ENCODE data around the gene HPCAL1.

HPCAL1 gene

DNA sequence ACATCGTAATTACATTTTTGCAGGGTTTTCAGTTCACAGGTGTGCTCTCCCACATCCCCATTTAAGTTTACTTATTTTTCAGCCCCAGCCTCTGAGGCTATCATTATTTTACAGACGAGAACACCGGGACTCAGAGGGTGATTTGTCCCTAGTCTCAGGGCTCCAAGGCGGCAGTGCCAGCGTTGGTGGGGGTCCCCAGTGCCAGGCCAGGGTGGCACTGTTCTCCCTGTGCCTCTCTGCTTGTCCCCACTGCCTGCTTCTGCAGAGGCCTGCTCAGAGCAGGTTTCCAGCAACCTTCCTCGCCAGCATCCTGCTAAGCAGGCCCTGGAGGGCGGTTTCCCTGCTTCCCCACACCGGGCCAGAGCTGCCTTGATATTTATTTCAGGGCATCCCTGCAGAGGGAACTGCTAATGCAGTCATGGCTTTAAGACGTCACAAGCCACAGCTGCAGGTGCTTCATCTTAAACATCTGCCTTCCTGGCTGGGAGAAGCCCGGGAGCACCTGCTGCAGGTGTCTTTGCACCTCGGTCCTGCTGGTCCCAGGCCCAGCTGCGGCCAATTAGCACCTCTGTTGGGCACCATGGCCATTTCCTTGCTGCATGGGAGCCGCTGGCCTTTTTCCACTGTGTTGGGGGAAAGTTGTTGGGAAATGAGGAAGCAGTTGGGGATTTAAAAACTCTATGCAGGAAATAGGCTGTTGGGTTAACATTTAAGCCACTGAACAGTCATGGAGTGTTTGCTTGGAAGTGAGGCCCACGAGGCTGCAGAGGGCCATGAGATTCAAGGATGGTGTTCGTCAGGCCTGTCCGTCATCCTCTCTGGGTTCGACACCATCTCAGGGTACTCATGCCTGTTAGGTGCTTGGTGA, 22.8 kb downstream of the HPCAL1 start:
- DNase-seq, result no peak

DNA sequence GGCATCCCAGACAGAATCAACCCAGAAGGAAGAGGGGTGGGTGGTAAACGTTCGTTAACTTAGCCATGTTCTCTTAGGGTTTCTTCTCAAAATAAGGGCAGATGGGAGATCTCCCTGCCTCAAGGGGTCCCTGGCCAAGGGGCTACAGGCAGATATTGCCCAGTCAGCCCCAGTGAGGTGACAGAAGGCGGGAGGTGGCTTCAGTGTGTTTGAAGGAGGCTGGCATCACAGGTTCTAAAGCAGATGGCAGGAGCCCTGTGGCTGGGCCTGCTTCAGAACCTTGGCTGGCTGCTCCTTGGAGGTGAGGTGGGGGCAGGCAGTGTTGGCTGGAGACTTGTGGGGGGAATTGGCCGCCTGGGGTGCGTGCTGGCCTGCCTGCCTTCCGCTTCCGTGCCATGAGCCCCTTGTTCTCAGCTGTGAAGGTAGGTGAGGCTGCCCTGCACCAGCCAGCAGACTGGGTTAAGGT, 23.5 kb downstream of the HPCAL1 start:
- DNase-seq, result no peak

DNA sequence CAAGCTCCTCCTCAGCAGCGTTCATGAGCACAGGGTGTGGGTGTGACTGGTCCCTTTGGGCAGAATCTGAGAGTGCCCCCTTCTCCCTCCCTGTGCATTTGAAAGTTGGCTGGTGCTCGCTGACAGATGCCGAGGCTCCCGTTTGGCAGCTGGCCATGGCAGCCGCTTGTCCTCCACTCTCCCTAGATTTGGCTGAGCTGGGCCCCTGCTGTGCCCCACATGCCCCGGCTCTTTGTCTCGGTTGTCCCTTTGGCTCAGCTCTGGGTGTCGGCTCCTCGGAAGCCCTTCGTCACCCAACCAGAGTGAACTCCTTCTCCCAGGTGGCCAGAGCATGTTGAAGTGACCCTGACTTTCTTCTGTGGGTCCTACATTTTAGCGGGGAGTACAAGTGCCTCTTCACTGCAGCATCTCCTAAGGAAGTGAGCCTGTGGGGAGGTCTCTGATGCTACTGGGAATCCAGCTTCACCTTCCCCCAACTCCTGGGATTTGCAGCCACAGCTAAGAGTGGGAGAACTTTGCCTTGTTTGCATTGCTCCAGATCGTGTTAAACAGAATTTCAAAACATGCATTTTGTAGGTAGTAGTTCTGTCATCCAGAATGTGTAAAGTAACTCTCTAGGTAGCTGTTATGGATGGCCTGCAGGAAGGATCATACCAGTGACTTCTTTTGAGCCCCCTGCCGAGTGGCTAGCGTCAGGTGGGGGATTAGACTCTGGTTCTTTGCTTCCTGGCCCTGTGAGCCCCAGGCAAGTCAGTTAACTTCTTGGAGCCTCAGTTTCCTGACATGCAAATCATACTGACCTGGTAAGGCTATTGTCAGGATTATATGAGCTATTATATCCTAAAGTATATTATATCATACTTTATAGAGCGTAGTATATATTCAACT, 24.2 kb downstream of the HPCAL1 start:
- DNase-seq, result no peak

DNA sequence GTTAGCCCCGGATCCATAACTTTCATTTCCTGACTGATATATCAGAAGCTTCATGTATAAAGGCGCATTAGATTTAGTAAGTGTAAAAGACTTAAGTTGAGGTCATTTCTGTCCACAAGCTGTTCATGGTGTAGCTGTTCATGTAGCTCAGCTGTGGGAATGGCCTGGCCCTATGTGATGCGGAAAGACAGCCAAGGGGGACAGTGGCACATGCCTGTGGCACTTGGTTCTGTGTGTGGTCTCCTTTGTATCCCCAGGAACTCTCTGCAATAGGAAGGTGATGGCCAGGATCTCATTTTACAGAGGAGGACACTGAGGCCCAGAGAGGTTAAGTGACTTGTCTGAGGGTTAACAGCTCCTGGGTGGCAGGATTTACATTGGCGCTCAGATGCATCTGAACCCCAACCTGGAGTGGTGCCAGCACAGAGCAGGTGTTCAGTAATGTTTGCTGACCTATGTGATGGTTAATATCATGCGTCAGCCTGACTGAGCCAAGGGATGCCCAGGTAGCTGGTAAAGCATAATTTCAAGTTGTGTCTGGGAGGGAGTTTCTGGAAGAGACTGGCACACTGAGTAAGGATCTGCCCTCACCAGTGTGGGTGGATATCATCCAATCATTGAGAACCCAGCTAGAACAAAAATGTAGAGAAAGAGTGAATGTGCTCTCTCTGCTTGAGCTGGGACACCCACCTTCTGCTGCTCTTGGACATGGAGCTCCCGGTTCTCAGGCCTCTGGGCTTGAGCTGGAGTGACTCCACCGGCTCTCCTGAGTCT, 25.4 kb downstream of the HPCAL1 start:
- no peak for DNase-seq

DNA sequence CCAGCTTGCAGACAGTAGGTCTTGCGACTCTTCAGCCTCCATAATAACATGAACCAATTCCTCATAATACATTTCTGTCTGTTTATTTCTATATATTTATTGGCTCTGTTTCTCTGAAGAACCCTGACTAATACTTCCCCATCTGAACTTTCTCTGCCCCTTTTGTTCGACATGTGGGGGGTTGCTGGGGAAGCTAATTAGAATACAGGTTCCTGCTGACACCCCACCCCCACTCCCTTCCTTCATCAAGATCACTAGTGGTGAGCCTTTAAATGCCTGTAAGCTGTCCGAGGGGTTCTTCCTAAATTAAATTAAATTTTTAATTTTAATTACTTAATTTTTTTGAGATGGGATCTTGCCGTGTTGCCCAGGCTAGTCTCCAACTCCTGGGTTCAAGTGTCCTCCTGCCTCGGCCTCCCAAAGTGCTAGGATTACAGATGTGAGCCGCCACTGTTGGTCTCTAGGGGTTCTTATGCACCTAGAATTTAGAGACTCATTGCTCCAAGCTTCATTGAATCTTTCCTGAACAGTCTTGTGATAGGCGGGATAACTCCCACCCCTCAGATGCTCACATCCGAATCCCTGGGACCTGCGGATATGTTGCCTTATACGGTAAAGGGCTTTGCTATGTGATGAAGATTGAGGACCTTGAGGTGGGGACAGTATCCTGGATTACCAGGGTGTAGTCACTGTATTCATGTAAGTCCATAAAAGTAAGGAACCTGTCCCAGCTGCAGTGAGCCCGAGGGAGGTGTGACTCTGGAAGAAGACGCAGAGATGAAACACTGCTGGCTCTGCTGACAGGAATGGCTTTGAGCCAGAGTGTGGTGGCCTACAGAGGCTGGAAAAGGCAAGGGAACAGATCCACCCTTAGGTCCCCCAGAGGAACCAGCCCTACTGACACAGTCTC, 26.2 kb downstream of the HPCAL1 start:
- no peak for DNase-seq

DNA sequence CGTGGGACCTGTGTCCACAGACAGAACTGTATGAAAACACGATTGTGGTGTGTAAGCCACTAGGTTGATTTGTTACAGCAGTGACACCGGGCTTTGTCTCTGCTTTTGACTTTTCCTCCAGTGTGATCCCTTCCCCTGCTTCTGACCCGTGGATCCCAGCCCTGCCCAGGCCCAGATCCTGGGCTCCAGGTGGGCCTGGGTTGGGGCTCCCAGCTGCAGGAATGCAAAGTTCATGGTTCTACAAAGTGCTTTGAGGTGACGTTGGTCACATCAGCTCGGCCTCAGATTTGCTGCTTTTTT, 26.8 kb downstream of the HPCAL1 start:
- DNase-seq, result no peak

DNA sequence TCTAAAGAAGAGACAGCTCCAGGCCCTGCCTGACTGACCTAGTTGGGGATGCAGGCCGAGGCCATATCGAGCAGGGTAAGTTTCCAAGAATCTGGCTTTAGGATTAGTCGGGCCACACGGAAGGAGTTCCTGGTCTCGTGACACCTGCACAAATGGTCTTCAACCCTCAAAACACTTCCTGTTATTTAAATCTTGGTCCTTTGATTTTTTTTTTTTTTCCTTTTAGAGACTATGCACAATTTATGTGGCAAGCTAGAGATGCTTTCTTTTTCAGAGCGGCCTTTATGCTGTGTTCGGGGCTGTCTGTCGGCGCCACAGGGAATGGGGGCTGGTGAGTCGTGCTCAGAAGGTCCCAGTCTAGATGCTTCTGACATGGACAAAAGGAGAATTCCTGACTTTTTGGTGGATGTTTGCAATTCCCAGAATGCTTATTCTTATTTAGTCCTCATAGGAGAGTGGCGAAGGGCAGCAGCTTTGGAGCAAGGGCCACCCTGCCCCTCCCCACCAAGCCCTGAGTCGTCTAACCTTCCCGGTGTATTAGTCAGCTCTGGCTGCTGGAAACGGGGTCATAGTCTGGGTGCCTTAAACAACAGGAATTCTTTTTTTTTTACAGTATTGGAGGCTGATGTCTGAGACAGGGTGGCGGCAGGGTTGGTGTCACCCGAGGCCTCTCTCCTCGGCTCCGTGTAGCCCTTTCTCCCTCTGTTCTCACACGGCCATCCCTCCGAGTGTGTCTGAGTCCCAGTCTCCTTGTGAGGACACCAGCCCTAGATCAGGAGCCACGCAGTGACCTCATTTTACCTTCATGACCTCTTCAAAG, 27.4 kb downstream of the HPCAL1 start:
- no peak for DNase-seq

DNA sequence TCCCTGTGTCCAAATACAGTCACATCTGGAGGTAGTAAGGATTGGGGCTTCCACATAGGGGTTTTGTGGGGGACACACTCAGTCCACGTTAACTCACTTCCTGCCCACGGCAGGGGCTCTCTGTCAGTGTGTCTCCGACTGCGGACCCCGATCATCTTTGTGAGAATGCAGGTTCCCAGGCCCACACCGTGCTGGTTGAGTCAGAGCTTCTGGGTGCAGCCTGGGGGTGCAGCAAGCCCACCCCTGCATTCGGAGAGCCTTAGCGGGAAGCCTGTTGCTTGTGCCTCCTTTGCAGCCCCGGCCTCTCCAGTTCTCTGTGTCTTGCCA, 28.0 kb downstream of the HPCAL1 start:
- no peak for DNase-seq

DNA sequence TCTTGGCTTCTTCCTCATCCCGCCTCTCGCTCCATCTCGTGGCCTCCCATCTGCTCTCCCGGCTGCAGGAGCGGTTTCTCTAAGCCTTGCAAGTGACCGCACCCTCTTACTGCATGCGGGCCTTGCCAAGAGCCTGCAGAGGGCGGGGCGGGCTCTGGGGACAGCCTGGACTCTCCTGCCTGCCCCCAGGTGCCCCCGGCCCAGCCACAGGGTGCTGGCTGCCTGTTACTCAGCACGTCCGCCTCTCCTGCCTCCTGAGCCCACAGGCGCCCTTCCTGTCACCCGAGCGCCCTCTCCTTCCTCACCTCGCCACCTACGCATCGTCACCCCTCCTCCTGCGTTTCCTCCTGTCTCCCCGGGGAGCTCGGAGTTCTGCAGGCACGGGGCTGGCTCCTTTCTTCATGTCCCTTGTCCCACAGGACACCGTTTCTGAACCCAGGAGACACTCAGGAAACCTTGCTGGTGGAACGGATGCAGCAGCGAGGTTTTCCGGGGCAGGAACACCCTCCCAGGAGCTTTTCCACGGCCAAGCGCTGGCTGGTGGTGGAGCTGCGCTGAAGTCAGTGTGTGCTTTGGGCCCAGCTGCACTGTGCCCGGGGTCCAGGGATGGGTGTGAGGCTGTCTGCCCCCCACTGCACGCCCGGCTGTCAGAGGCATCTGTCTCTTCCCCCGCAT, 28.5 kb downstream of the HPCAL1 start:
- DNase-seq, result no peak

DNA sequence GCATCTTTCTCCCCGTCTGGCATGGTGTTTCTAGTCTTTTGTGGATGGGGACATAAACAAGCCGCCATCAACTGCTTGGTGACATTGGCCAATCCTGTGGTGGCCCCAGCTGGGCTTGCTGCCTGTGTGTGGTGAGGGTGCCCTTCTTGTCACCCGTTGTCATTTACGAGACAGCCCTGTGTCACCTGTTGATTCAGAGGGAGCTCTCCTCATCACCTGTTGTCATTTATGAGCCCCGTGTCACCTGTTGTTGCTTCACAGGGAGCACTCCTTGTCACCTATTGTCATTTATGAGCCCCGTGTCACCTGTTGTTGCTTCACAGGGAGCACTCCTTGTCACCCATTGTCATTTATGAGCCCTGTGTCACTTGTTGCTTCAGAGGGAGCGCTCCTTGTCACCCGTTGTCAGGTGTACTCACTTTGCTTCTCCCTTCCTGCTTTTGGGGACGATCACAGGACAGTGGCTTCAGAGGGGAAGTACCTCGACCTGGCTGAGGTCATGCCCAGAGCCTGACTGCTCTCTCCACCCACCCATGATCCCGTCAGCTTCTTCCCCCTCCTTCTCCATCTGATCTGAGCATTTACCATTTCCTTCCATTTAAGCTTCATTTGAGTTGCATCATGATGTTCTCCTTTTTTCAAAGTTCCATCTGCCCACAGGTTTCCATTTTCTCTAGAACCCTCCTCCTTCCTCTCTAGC, 29.1 kb downstream of the HPCAL1 start:
- DNase-seq, result no peak

DNA sequence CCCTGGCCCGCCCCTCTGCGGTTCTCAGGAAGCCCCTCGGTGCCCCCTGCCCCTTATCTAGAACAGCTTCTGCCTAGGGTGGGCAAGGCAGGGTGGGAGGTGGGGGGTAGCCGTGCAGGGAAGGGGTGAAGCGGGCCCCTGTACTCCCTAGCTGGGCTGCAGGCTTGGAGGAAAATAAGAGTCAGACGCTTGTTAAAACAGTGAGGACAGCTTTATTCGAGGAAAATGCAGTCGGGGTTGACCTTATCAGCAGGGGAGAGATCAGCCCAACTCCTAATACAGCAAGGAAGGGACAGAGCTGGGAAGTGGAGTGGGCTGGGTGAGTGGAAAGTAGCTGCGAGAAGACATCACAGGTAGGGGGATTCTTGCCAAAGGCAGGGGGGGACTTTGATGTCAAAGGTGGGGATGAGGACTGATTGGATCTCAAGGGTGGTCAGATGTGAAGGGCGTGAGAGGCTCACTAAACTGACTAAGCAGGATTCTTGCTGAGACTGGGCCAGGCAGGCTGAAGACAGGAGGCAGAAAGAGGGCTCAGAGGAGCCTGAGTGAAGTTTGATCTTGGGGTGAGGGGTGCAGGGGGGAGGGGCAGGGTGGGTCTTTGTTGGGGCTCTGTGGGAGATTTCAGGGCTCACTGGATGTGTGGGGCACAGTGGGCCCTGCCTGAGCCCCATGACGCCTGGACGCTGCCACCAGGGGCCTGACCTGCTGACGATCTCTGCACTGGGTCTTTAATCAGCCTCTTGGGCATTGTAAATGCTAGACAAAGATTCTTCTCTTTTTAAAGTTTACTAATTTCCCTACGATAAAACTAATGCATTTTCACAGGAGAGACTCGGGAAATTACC, 29.9 kb downstream of the HPCAL1 start:
- no peak for DNase-seq

DNA sequence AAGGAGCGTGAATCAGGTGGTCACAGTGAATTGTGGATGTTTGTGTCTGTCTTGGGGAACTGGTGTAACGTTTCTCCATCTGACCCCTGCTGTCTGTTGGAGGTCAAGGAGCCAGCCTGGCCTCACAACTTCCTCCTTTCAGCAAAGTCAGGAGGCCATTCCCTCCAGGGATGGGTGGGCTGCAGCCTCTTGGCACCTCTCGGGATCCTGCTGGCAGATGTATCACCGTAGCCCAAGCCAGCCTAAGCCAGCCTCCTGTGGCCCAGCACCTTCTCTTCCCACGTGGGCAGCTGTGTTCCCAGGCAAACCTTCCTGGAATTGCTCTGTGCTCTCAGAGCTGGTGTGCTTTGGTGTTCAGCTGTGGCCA, 30.5 kb downstream of the HPCAL1 start:
- DNase-seq, result no peak

DNA sequence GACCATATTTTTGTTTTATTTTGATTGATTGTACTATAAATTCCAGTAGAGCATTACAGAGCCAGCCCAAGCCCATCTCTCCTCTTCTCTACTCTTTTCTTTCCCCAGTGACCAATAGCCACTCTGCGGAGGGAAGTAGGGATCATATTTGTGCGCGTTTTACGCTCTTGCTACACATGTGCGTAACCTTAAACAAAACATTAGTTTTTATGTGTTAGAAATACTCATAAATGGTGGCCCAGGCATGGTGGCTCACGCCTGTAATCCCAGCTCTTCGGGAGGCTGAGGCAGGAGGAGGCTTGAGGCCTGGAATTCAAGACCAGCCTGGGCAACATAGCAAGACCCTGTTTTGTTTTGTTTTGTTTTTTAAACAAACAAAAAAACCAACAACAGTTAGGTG, 31.3 kb downstream of the HPCAL1 start:
- no peak for DNase-seq

DNA sequence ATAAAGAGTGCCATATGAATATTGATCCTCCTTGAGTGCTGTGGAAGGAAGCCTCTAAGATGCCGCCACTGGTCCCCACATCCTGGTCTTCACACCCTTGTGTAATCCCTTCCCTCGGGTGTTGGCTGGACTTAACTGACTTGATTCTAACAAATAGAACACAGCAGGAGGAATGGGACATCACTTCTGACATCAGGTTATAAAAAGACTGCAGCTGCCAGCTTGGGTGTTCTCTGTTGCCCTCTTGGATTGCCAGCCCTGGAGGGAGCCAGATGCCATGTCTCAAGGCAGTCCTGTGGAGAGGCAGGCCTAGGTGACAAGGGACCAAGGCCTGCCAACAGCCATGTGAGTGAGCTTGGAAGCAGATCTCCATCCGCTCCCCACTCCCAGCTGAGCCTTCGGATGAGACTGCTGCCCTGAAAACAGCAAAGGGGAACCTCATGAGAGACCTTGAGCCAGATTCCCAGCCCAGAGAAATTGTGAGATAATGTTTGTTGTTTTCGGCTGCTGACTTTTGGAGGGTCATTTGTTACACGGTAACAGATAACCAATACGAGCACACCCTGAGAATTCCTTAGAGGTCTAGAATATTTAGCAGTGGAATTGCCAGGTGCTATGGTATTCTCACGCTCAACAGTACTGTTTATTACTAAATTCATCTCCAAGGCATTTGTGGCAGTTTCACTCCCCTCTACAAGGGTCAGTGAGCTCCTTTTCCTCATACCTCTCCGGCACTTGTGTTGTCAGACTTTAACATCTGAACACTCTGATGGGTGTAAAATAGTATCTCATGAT, 32.5 kb downstream of the HPCAL1 start:
- no peak for DNase-seq

DNA sequence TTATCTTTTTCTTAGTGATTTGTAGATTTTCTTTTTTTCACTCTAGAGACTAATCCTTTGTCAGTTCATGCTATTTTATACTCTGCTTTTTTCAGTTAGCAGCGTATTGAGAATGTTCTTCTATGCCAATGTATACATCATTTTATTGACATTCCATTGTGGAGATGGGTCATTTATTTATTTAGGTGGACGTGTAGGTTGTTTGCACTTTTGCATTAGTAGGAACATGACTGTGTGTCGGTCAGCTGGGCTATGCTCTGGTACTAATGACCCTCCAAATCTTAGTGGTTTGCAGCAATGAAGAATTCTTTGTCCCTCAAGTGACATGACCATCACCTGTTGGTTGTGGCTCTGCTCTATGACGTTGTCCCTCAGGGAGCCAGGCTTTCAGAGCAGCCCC, 33.6 kb downstream of the HPCAL1 start:
- DNase-seq, result no peak

DNA sequence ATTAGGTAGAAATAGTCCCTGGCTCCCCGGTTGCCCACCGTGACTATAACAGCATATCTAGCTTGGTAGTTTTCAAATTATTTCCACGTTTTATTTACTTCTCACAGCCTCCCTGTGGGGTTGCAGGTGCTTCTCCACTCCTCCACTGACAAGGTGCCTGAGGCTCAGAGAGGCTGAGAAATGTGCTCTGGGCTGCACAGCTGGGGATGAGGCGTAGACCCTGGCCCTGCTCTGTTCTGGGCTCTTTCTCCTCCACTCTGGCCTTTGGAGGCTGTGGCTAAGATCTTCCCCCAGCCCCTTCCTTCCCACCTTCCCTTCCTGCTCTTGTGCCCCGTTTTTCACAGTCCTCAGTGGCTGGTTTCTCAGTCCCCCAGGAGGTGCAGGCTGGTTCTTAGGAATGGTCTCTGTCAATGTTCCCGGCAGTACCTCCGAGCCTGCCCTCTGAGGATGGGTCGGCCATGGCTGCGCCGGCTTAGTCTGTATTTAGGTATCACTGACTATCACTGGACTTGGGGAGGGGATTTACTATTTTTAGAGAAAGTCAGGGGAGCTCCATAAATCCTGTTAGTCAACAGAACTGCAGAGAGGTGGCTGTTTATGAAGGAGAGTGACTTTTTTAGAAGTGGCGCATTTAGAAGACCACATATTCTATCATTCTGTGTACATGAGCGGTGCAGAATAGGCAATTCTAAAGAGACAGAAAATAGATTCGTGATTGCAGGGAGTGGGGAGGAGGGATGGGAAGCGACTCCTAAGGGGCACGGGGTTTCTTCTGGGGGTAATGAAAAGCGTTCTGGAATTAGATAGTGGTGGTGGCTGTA, 35.0 kb downstream of the HPCAL1 start:
- no peak for DNase-seq
